ENCODE measurements around the gene B4GALNT1. TPM values are rescaled to one million over a fixed set of nuclear protein-coding genes. Genes with fewer than 3 reads are reported as not detected.

Gene B4GALNT1
- total and polyA plus RNA-seq, 2 of the 13 experiments (the other 11 are each of a cell fraction or from before 2014, with no cell fraction given): 4.5 to 5.4 TPM

- H3K4me2 ChIP-seq (ENCODE audit: low read depth, low read length): peak overlapping the region; percentile 83
- H3K36me3 ChIP-seq (replicated peaks in 1 of 2; ENCODE audit: control insufficient read depth in 1 of 2, insufficient read depth in 2 of 2, low read length in 2 of 2): no peaks in the 10 kb centered on the region
- intact Hi-C loops (cut with micrococcal nuclease; ENCODE audit: unreplicated experiment): loop anchor here (5.0 kb wide), 1 partner anchor 97 kb away; the partner anchor contains the start of genes DDIT3 and MBD6
- FAIRE-seq (no peak), ATAC-seq (peak; percentile 72), DNase-seq (ENCODE audit: low spot score) (no peak)
- no peak overlapping the region for H2AFZ ChIP-seq (ENCODE audit: low read length)
- 7% methylated on average over 12 of the region's 46 CpGs for WGBS (ENCODE audit: low lambda C conversion rate)
- BruUV-seq (replicated peaks): no TSS peak
- peak overlapping the region in 2 of 3 experiments; percentile 39 to 56; a peak in 3 of 6 replicates for H3K4me3 ChIP-seq (replicated peaks in 1 of 3; ENCODE audit: insufficient read depth in 1 of 3, low read depth in 2 of 3, low read length in 3 of 3)
- H4K20me1 ChIP-seq (ENCODE audit: insufficient read depth, low read length): no peaks in the 10 kb centered on the region
- H3K9ac ChIP-seq (ENCODE audit: insufficient read depth, low read depth, low read length): no peak overlapping the region; the same call in 1 of the 2 replicates
- POLR2A ChIA-PET: interaction anchor here (1.4 to 2.7 kb wide), 4 partner anchors 9 to 100 kb away, joined by 3 to 19 read pairs (median 10); partner anchors contain the start of genes ARHGEF25 and DDIT3
- no peak overlapping the region for H3K27ac ChIP-seq (ENCODE audit: extremely low read length, insufficient read depth, low read length)
- in situ Hi-C loops (cut with HindIII; ENCODE audit: extremely low pct_ligation_motif_present, low pct_unique_long_range_greater_than_20kb): loop anchor here (5.0 kb wide), 1 partner anchor 37 kb away; no protein-coding TSS in a partner anchor
- peaks cover 16 to 50% of the 10 kb centered on the region in 2 experiments for H3K27me3 ChIP-seq (ENCODE audit: control insufficient read depth in 1 of 2, insufficient read depth in 2 of 2, low read length in 2 of 2)
- H3K4me1 ChIP-seq (ENCODE audit: insufficient read depth, low read length): peaks cover 35% of the 10 kb centered on the region
- no peaks in the 10 kb centered on the region for H3K9me3 ChIP-seq (ENCODE audit: low read length)
- no peaks in the 10 kb centered on the region for H3K79me2 ChIP-seq (ENCODE audit: insufficient read depth, low read length)
- CTCF ChIA-PET (ENCODE audit: low intra/inter-chr PET ratio, low total read pairs): interaction anchor here (4.2 kb wide), 1 partner anchor 36 kb away, joined by 53 read pairs; no protein-coding TSS in a partner anchor
- TF ChIP-seq ZBTB7A (CRISPR knock-in tag; IDR thresholded peaks at IDR 0.05) (no peak), TFDP1 (CRISPR knock-in tag; IDR thresholded peaks at IDR 0.05; ENCODE audit: borderline replicate concordance) (peak; percentile 52; the same call in 1 of the 2 replicates), ZNF598 (CRISPR knock-in tag; IDR thresholded peaks at IDR 0.05; ENCODE audit: borderline replicate concordance) (0 out of 2 replicates have a peak, but pooled peaks have one; percentile 55), ZBTB33 (CRISPR knock-in tag; IDR thresholded peaks at IDR 0.05) (0 out of 2 replicates have a peak, but pooled peaks have one; percentile 1), ZNF749 (CRISPR knock-in tag; IDR thresholded peaks at IDR 0.05; ENCODE audit: borderline replicate concordance) (no peak), MTF2 (CRISPR knock-in tag; IDR thresholded peaks at IDR 0.05; ENCODE audit: borderline replicate concordance) (peak; percentile 87), NR2C2 (CRISPR knock-in tag; IDR thresholded peaks at IDR 0.05; ENCODE audit: borderline replicate concordance) (0 out of 2 replicates have a peak, but pooled peaks have one; percentile 19), ZNF891 (CRISPR knock-in tag; IDR thresholded peaks at IDR 0.05) (0 out of 2 replicates have a peak, but pooled peaks have one; percentile 32), ZNF678 (CRISPR knock-in tag; IDR thresholded peaks at IDR 0.05) (0 out of 2 replicates have a peak, but pooled peaks have one; percentile 32), ZNF777 (CRISPR knock-in tag; IDR thresholded peaks at IDR 0.05) (peak; percentile 85)
Observed at GRCh38 chr12:57619434-57620244, 13.4 kb downstream of the B4GALNT1 start.
